ENCODE measurements around the gene CCDC142. TPM values are rescaled to one million over a fixed set of nuclear protein-coding genes. Genes with fewer than 3 reads are reported as not detected.

CCDC142 gene
- total and polyA plus RNA-seq, 2 of the 8 experiments (the other 6 are each of a cell fraction or from before 2014, with no cell fraction given), result 6.0 to 10.7 TPM

DNA sequence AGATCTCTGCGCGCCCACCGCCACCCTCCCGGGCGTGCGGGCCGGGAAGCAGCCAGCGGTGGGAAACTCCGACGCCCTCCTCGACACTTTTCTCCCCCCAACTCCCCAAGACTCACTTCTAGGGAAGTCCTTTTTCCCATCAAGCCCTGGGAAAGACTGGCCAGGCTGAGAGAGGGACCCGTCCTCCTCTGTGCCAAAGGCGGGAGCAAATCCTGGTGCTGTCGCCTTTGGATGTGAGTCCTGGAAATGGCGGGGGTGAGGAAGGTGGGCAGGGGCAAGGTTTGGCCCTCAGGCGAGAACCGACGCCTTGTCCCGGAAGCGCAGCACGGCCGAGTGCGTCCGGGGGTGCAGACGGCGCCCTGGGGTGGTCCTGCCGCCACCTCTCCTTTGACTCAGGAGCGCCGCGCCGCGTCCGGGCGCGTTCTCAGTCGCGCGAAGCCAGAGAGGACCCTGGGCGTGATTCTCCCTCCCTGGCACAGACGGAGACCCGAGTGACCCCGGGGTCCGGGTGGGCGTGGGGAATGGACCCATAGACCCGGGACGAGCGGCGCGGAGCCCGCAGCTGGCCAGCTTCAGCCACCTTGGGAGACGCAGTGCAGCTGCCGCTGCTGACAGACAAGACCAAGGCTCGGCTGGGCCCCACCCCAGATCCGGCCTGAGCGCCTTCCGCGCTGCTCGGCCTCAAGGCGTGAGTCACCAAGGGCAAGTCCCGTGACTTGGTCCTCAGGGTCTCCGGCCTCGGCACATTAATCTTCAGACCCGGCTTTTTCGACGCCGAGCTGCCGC is 20.1 kb upstream of the CCDC142 start (continued):
- TF ChIP-seq, protein P1, sequence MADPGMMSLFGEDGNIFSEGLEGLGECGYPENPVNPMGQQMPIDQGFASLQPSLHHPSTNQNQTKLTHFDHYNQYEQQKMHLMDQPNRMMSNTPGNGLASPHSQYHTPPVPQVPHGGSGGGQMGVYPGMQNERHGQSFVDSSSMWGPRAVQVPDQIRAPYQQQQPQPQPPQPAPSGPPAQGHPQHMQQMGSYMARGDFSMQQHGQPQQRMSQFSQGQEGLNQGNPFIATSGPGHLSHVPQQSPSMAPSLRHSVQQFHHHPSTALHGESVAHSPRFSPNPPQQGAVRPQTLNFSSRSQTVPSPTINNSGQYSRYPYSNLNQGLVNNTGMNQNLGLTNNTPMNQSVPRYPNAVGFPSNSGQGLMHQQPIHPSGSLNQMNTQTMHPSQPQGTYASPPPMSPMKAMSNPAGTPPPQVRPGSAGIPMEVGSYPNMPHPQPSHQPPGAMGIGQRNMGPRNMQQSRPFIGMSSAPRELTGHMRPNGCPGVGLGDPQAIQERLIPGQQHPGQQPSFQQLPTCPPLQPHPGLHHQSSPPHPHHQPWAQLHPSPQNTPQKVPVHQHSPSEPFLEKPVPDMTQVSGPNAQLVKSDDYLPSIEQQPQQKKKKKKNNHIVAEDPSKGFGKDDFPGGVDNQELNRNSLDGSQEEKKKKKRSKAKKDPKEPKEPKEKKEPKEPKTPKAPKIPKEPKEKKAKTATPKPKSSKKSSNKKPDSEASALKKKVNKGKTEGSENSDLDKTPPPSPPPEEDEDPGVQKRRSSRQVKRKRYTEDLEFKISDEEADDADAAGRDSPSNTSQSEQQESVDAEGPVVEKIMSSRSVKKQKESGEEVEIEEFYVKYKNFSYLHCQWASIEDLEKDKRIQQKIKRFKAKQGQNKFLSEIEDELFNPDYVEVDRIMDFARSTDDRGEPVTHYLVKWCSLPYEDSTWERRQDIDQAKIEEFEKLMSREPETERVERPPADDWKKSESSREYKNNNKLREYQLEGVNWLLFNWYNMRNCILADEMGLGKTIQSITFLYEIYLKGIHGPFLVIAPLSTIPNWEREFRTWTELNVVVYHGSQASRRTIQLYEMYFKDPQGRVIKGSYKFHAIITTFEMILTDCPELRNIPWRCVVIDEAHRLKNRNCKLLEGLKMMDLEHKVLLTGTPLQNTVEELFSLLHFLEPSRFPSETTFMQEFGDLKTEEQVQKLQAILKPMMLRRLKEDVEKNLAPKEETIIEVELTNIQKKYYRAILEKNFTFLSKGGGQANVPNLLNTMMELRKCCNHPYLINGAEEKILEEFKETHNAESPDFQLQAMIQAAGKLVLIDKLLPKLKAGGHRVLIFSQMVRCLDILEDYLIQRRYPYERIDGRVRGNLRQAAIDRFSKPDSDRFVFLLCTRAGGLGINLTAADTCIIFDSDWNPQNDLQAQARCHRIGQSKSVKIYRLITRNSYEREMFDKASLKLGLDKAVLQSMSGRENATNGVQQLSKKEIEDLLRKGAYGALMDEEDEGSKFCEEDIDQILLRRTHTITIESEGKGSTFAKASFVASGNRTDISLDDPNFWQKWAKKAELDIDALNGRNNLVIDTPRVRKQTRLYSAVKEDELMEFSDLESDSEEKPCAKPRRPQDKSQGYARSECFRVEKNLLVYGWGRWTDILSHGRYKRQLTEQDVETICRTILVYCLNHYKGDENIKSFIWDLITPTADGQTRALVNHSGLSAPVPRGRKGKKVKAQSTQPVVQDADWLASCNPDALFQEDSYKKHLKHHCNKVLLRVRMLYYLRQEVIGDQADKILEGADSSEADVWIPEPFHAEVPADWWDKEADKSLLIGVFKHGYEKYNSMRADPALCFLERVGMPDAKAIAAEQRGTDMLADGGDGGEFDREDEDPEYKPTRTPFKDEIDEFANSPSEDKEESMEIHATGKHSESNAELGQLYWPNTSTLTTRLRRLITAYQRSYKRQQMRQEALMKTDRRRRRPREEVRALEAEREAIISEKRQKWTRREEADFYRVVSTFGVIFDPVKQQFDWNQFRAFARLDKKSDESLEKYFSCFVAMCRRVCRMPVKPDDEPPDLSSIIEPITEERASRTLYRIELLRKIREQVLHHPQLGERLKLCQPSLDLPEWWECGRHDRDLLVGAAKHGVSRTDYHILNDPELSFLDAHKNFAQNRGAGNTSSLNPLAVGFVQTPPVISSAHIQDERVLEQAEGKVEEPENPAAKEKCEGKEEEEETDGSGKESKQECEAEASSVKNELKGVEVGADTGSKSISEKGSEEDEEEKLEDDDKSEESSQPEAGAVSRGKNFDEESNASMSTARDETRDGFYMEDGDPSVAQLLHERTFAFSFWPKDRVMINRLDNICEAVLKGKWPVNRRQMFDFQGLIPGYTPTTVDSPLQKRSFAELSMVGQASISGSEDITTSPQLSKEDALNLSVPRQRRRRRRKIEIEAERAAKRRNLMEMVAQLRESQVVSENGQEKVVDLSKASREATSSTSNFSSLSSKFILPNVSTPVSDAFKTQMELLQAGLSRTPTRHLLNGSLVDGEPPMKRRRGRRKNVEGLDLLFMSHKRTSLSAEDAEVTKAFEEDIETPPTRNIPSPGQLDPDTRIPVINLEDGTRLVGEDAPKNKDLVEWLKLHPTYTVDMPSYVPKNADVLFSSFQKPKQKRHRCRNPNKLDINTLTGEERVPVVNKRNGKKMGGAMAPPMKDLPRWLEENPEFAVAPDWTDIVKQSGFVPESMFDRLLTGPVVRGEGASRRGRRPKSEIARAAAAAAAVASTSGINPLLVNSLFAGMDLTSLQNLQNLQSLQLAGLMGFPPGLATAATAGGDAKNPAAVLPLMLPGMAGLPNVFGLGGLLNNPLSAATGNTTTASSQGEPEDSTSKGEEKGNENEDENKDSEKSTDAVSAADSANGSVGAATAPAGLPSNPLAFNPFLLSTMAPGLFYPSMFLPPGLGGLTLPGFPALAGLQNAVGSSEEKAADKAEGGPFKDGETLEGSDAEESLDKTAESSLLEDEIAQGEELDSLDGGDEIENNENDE (IDR thresholded peaks at IDR 0.05; ENCODE audit: insufficient replicate concordance, low read length), result no peak
- no peak for TF ChIP-seq SP2 (IDR thresholded peaks at IDR 0.05; ENCODE audit: low read length)
- no peak for TF ChIP-seq FOSL1 (IDR thresholded peaks at IDR 0.05; ENCODE audit: insufficient read depth, low read depth, low read length)
- TF ChIP-seq, protein P2, sequence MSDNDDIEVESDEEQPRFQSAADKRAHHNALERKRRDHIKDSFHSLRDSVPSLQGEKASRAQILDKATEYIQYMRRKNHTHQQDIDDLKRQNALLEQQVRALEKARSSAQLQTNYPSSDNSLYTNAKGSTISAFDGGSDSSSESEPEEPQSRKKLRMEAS (IDR thresholded peaks at IDR 0.05), result no peak; the same call in 1 of the 2 replicates
- TF ChIP-seq, protein P3, sequence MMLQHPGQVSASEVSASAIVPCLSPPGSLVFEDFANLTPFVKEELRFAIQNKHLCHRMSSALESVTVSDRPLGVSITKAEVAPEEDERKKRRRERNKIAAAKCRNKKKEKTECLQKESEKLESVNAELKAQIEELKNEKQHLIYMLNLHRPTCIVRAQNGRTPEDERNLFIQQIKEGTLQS (IDR thresholded peaks at IDR 0.05; ENCODE audit: insufficient read depth, low read depth, low read length), result no peak
- TF ChIP-seq CHD2 (IDR thresholded peaks at IDR 0.05; ENCODE audit: low read length), result no peak
- TF ChIP-seq RAD21 (IDR thresholded peaks at IDR 0.05 in 1 of 2, conservative IDR thresholded peaks at IDR 0.05 in 1 of 2; ENCODE audit: low read depth in 2 of 2, low read length in 2 of 2), result no peak
- no peak for TF ChIP-seq NANOG (IDR thresholded peaks at IDR 0.05; ENCODE audit: insufficient read depth, low read depth, low read length, poor library complexity, severe bottlenecking)
- TF ChIP-seq SIRT6 (IDR thresholded peaks at IDR 0.05; ENCODE audit: low read length), result no peak

Data from H1 (cell line).